ENCODE measurements around the gene NFIB.

Gene NFIB

DNA sequence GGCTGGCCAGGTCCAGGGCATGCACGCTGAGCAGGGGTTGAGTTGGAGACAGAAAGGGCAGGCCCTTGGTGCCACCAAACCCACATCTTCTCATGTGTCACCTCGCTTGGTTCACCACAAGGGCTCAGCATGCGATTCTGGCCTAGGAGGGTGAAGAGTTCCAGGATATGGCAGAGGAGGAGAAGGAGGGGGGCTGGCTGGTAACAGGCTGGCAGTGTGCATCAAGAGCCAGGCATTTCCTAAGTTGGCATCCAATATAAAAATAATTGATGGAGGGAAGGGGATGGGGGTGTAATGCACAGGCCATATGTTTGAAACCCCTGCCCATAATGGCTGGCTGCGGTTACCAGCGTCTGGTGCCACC lies 255.6 kb downstream of the NFIB start:
- no peak for DNase-seq

DNA sequence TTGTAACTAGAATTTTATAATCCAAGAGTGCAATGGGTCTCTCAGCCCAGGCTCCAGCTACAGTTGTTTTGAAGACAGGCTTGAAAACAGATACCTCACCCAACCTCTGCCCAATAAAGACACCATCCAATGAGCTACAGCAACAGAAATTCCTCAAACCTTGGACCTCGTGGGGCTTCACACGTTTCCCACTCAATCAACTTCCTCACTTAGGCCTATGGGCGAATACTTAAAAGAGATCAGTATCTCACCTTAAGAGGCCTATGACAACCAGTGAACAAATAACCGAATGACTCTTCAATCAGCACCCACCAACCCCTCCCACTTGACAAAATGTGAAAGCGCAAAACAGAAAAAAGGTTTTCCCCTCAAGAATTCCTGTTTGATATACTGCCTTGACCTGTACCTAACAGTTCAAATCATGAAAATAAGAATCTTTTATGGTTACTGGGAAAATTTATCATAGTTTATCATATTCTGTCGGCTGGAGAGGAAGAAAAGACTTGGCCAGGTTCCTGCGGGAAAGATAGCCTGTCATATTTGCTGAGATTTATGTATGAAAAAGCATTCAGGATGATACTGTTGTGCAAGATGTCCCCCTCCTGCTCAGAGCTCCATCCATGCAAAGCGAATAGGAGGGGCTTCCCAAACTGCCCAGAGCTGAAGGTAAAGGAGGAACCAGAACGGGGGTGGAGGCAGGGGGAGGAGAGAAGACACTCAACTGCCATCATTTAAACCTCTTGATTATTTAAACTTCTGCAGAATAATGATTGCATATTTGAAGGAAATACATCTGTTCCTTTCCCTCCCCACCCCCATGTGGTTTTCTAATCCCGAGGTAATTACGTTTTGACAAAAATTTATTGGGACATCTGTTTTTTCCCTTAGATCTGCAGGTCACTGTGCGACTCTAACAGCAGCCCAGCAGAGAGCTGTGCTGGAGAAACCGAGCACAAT lies 256.3 kb downstream of the NFIB start:
- no peak for DNase-seq

DNA sequence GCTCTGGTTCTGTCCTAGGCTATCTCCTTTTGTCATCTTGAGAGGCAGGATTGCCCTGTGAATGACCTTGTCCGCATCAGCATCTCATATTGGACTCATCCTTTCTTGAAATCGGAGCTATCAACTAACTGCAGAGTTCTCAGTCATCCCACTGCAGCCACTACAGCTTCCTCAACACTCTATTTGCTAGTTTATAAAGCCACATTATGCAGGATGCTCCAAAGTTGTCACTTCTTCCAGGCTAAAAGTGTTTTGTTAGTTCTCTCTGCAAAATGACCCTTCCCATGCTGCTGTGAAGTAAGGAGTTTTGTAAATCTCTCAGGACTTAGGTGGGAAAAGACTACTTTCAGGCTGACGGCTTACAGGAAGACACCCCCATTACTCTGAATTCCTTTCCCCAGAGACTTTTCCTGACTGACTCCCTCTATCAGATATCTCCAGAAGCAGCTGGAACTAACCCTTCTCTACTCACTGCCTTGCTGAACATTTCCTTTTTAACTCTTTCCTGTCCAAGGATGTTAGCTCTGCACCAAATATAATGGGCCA lies 257.6 kb downstream of the NFIB start:
- no peak for DNase-seq

DNA sequence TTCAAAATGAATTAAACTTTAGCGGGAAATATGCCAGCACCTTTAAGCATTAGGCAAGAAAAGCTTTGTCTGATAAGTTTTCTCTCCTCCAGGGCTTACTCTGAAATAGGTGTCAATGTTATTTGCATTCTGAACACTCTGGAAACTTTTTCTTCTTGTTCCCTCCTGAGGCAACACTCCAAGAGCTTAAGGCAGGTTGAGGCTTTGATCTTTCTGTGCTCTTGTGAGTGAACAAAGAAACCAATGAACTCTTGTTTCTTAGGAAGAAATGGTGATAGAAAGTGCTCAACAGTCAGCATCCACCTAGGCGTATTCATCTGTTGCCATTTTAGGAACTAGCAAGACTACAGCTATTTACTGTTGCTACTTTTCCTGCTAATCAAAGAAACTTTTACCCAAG lies 259.8 kb downstream of the NFIB start:
- DNase-seq: no peak

DNA sequence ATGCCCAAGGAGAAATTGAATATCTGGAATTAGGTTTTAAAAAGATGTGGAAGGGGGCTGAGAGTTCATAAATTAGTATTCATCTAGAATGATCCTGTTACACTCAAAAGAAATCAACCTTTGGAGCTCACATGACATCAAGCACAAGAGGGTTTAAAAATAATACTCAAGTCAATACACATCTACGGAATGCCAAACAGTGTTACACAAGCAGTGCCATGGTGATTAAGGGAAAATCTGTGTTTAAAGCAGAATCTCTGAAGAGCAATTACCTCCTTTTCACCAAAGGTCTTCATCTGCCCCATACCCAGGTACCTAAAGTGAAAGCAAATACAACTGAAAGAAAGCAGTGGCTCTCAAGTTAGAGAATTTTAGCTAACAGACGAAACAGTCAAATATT lies 261.6 kb downstream of the NFIB start:
- DNase-seq: no peak

DNA sequence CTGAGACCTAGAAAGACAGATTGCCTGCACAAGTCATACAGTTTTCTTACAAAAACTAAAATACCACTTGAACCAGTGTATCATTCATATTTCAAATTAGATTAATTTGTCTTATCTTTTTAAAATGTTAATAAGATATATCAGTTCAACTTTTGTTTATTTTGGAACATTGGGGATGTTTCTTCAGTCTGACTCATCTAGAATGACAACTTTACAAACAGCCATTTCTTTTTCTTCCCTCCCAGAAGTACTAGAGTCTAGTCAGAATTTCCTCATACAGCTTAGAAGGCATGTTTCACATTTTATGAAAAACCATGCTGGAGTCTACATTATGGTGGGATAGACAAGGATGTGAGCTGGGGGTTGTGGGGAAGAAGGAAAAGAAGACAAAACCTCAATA lies 262.5 kb downstream of the NFIB start:
- no peak for DNase-seq

DNA sequence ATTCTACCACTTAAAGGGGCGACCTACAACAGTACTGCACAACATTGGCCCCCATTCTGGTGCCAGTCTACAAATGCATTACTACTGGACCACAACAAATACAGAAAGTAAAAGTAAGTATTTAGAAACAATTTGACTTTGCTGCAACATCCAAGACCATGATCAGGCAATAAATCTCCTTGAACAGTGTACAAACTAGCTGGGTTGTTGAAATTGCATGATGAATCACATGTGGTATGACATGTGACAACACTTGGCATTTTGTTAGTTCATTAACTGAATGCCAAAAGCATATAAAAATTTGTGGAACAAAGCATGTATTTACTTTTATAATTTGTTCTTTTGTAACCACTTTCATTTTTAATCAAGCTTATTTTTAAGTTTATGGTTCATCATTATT lies 270.5 kb downstream of the NFIB start:
- no peak for DNase-seq

DNA sequence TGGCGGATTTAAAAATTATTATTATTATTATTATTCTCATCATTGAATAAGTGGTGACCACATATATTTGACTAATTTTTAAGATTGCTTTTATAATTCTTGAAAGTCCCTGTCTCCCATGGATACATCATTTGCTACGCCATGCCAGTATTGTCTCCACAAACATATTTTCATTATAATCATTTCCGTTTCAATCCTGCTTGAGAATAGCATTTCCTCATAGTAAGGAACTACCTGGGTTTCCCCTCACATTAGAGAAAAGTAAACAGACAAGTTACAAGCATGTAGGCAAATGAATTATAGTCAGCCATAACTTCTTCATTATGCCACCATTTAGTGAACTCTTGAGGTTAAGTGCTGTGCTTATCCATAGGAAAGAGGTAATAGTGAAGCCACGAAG lies 276.6 kb downstream of the NFIB start:
- no peak for DNase-seq

DNA sequence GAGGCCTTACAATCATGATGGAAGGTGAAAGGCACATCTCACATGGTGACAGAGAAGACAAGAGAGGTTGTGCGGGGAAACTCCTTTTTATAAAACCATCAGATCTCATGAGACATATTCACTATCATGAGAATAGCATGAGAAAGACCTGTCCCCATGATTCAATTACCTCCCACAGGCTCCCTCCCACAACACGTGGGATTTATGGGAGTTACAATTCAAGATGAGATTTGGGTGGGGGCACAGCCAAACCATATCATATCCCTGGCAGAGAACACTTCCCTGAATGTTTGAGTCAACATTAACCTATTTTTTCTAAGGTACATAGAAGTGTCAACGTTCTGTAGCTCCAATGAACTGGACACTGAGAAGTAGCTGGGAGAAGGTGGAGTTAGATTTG lies 280.9 kb downstream of the NFIB start:
- no peak for DNase-seq

Data from NCI-H146 (cell line).